H1 (cell line): ENCODE data around the gene WDFY4. TPM values are rescaled to one million over a fixed set of nuclear protein-coding genes. Genes with fewer than 3 reads are reported as not detected.

Source experiments
- CTCF ChIA-PET: fragments of 300-600 bp; sonication (Branson Sonifier 250); formaldehyde crosslinking; loops from one replicate; lab custom pipeline; 2021; ENCODE audit not compliant: partially characterized antibody; lab: Charles Lee
- POLR2A ChIA-PET: fragments of 300-600 bp; sonication (Branson Sonifier 250); formaldehyde crosslinking; loops from one replicate; lab custom pipeline; 2021; ENCODE audit warnings: inconsistent platforms; ENCODE audit not compliant: partially characterized antibody; lab: Charles Lee
- DNase-seq, 2 experiments: peaks; one replicate each; pipeline versions ENCODE4 v3.0.0 to v3.0.0-alpha.2; 2010 to 2022; ENCODE audit warnings: low spot score in 2 of 2, low read depth in 1 of 2, mixed read lengths in 1 of 2
- FAIRE-seq: peaks from 2 replicates; lab custom pipeline; 2011; peaks lifted over from hg19 to GRCh38; lab: Jason Lieb, UNC
- H2AFZ ChIP-seq: 2 replicates; pipeline ENCODE4 v1.8.1; 2012; ENCODE audit warnings: low read length, inconsistent platforms
- H2AK5ac ChIP-seq: 2 replicates; pipeline ENCODE4 v1.6.1; 2013; ENCODE audit warnings: low read depth, low read length
- H2BK120ac ChIP-seq: replicated peaks from 2 replicates; pipeline ENCODE3; 2013; ENCODE audit warnings: low read depth, low read length, inconsistent platforms
- H2BK12ac ChIP-seq: 2 replicates; pipeline ENCODE4 v1.6.1; 2013; ENCODE audit warnings: low read depth, low read length
- H2BK15ac ChIP-seq: 2 replicates; pipeline ENCODE4 v1.6.1; 2013; ENCODE audit warnings: low read length
- H2BK20ac ChIP-seq: 2 replicates; pipeline ENCODE4 v1.6.1; 2013; ENCODE audit warnings: low read length
- H2BK5ac ChIP-seq: 2 replicates; pipeline ENCODE4 v1.6.1; 2013; ENCODE audit warnings: low read depth, low read length
- H3K14ac ChIP-seq: 2 replicates; pipeline ENCODE4 v1.6.1; 2013; ENCODE audit warnings: inconsistent platforms; ENCODE audit not compliant: insufficient read length
- H3K18ac ChIP-seq: 2 replicates; pipeline ENCODE4 v1.6.1; 2013; ENCODE audit warnings: low read length; ENCODE audit errors: extremely low read depth
- H3K23ac ChIP-seq: 2 replicates; pipeline ENCODE4 v1.6.1; 2013; ENCODE audit warnings: inconsistent platforms; ENCODE audit not compliant: insufficient read length
- H3K23me2 ChIP-seq: 2 replicates; pipeline ENCODE4 v1.6.1; 2013; ENCODE audit warnings: low read depth, low read length
- H3K27ac ChIP-seq: 2 replicates; pipeline ENCODE4 v1.6.1; 2011; ENCODE audit warnings: low read depth, low read length, inconsistent platforms
- H3K27me3 ChIP-seq, 4 experiments: replicated peaks in 1 of 4; 1 replicate in 1 of 4; 2 replicates in 3 of 4; pipeline versions ENCODE4 v1.6.1 to v1.8.1; 2011 to 2013; ENCODE audit warnings: low read length in 3 of 4, mild to moderate bottlenecking in 3 of 4, inconsistent platforms in 2 of 4, mixed read lengths in 2 of 4, moderate library complexity in 1 of 4; ENCODE audit not compliant: control insufficient read depth in 3 of 4, insufficient read depth in 3 of 4; ENCODE audit errors: extremely low read depth in 1 of 4
- H3K36me3 ChIP-seq, 4 experiments: 2 replicates each; pipeline versions ENCODE4 v1.6.1 to v1.8.1; 2011 to 2013; ENCODE audit warnings: mild to moderate bottlenecking in 4 of 4, low read length in 3 of 4, moderate library complexity in 2 of 4, control low read depth in 1 of 4, inconsistent platforms in 1 of 4; ENCODE audit not compliant: insufficient read depth in 4 of 4, control insufficient read depth in 2 of 4
- H3K4ac ChIP-seq: replicated peaks from 2 replicates; pipeline ENCODE3; 2013; ENCODE audit warnings: low read length, low read depth, mixed read lengths, inconsistent platforms; ENCODE audit not compliant: insufficient read length
- H3K4me1 ChIP-seq, 4 experiments: replicated peaks in 1 of 4; 1 replicate in 1 of 4; 2 replicates in 3 of 4; pipeline versions ENCODE4 v1.6.1 to v1.8.1; 2011 to 2013; ENCODE audit warnings: low read length in 3 of 4, inconsistent platforms in 2 of 4, mixed read lengths in 1 of 4; ENCODE audit not compliant: insufficient read depth in 4 of 4, control insufficient read depth in 3 of 4
- H3K4me2 ChIP-seq, 2 experiments: 2 replicates each; pipeline versions ENCODE4 v1.6.1 to v1.8.1; 2011 to 2013; ENCODE audit warnings: low read depth in 2 of 2, low read length in 2 of 2, control low read depth in 1 of 2, inconsistent platforms in 1 of 2, mild to moderate bottlenecking in 1 of 2; ENCODE audit not compliant: insufficient read depth in 1 of 2
- H3K4me3 ChIP-seq, 4 experiments: fragments of 200-600, 300-600 bp in 1 of 4; sonication (generic), shearing (Covaris generic), sonication (Bioruptor Twin) in 1 of 4; 2 replicates each; pipeline versions ENCODE4 v1.5.1 to v1.8.1; 2011 to 2016; ENCODE audit warnings: low read length in 4 of 4, low read depth in 3 of 4, control low read depth in 2 of 4, inconsistent platforms in 2 of 4, mild to moderate bottlenecking in 2 of 4, mixed read lengths in 1 of 4, moderate library complexity in 1 of 4; ENCODE audit not compliant: insufficient read depth in 2 of 4; ENCODE audit errors: extremely low read depth in 1 of 4
- H3K56ac ChIP-seq: replicated peaks from 2 replicates; pipeline ENCODE3; 2013; ENCODE audit warnings: low read depth, mild to moderate bottlenecking, mixed read lengths, low read length, inconsistent platforms; ENCODE audit not compliant: insufficient read length
- H3K79me1 ChIP-seq: 2 replicates; pipeline ENCODE4 v1.6.1; 2013; ENCODE audit warnings: low read depth, low read length, control low read depth
- H3K79me2 ChIP-seq, 2 experiments: 2 replicates each; pipeline versions ENCODE4 v1.6.1 to v1.8.1; 2012 to 2013; ENCODE audit warnings: low read length in 2 of 2, mild to moderate bottlenecking in 2 of 2, inconsistent platforms in 1 of 2; ENCODE audit not compliant: insufficient read depth in 2 of 2, control insufficient read depth in 1 of 2
- H3K9ac ChIP-seq, 4 experiments: replicated peaks in 1 of 4; 1 replicate in 1 of 4; 2 replicates in 3 of 4; pipeline versions ENCODE4 v1.6.1 to v1.8.1; 2011 to 2013; ENCODE audit warnings: low read depth in 3 of 4, low read length in 3 of 4, control low read depth in 2 of 4, mild to moderate bottlenecking in 2 of 4, moderate library complexity in 2 of 4, inconsistent platforms in 1 of 4; ENCODE audit errors: extremely low read depth in 1 of 4
- H3K9me3 ChIP-seq, 2 experiments: 2 replicates each; pipeline versions ENCODE4 v1.6.1 to v1.8.1; 2012 to 2013; ENCODE audit warnings: mild to moderate bottlenecking in 2 of 2, moderate library complexity in 2 of 2, control low read depth in 1 of 2, inconsistent platforms in 1 of 2, low read depth in 1 of 2, low read length in 1 of 2, mixed read lengths in 1 of 2; ENCODE audit not compliant: insufficient read depth in 2 of 2
- H4K20me1 ChIP-seq, 2 experiments: replicated peaks in 1 of 2; 2 replicates each; pipeline versions ENCODE3 to v1.8.1; 2011 to 2013; ENCODE audit warnings: inconsistent platforms in 2 of 2, low read length in 2 of 2, mild to moderate bottlenecking in 1 of 2; ENCODE audit not compliant: insufficient read depth in 2 of 2, control insufficient read depth in 1 of 2
- H4K5ac ChIP-seq: 2 replicates; pipeline ENCODE4 v1.6.1; 2013; ENCODE audit warnings: low read length, low read depth, mixed read lengths, inconsistent platforms; ENCODE audit not compliant: insufficient read length
- H4K8ac ChIP-seq: 2 replicates; pipeline ENCODE4 v1.8.0; 2013; ENCODE audit warnings: mild to moderate bottlenecking, moderate library complexity, low read length, inconsistent platforms; ENCODE audit not compliant: insufficient read depth; ENCODE audit errors: extremely low read depth
- H4K91ac ChIP-seq: replicated peaks from 2 replicates; pipeline ENCODE3; 2013; ENCODE audit warnings: low read length, mixed read lengths, inconsistent platforms; ENCODE audit not compliant: insufficient read length
- BACH1 ChIP-seq: IDR thresholded peaks from 2 replicates; pipeline ENCODE4 v1.6.1; 2012; ENCODE audit warnings: low read length, improper control_type of control experiment
- CREB1 ChIP-seq: IDR thresholded peaks from 2 replicates; pipeline ENCODE4 v1.6.1; 2012; ENCODE audit warnings: inconsistent platforms
- GABPA ChIP-seq: IDR thresholded peaks from 2 replicates; pipeline ENCODE4 v1.6.1; 2011; ENCODE audit warnings: mild to moderate bottlenecking, low read length, moderate library complexity, borderline replicate concordance; ENCODE audit not compliant: insufficient read depth
- JUN ChIP-seq: IDR thresholded peaks from 2 replicates; pipeline ENCODE4 v1.6.1; 2011; ENCODE audit warnings: low read depth, mild to moderate bottlenecking, improper control_type of control experiment, low read length
- KDM4A ChIP-seq: IDR thresholded peaks from one replicate; pipeline ENCODE4 v1.7.1; 2012; ENCODE audit warnings: low read depth, mild to moderate bottlenecking, moderate library complexity, low read length, inconsistent platforms; ENCODE audit not compliant: severe bottlenecking
- POLR2A ChIP-seq, 2 experiments: IDR thresholded peaks; 1 replicate in 1 of 2; 2 replicates in 1 of 2; pipeline ENCODE4 v1.6.1; 2011; ENCODE audit warnings: low read depth in 2 of 2, low read length in 2 of 2, mild to moderate bottlenecking in 2 of 2; ENCODE audit errors: control extremely low read depth in 1 of 2
- RAD21 ChIP-seq, 2 experiments: IDR thresholded peaks in 1 of 2; conservative IDR thresholded peaks in 1 of 2; 2 replicates each; pipeline ENCODE4 v1.6.1; 2011; ENCODE audit warnings: low read depth in 2 of 2, low read length in 2 of 2, improper control_type of control experiment in 1 of 2, inconsistent platforms in 1 of 2, mild to moderate bottlenecking in 1 of 2, moderate library complexity in 1 of 2
- SIN3A ChIP-seq, 2 experiments: IDR thresholded peaks in 1 of 2; conservative IDR thresholded peaks in 1 of 2; 2 replicates each; pipeline ENCODE4 v1.6.1; 2011 to 2012; ENCODE audit warnings: low read length in 2 of 2, improper control_type of control experiment in 1 of 2, low read depth in 1 of 2, mild to moderate bottlenecking in 1 of 2
- WGBS, 2 experiments: shearing (Covaris generic) in 1 of 2; methylation state at CpG; one replicate each; pipeline versions ENCODE4 v1.1.6 to v1.1.7; 2013 to 2015; ENCODE audit warnings: low lambda C conversion rate in 2 of 2, mixed read lengths in 2 of 2, inconsistent platforms in 1 of 2, low coverage in 1 of 2, missing lambda C conversion rate in 1 of 2; ENCODE audit not compliant: insufficient replicate concordance in 2 of 2, insufficient coverage in 1 of 2, insufficient read length in 1 of 2; ENCODE audit errors: extremely low coverage in 1 of 2, missing lambda C conversion rate in 1 of 2; 5-methylcytosine and 5-hydroxymethylcytosine counted together
- polyA plus RNA-seq, 7 experiments: library from polyadenylated mRNA; depleted of rRNA in 3 of 7; stranded (reverse) in 5 of 7; unstranded in 2 of 7; fragments of >200 nt in 5 of 7; fragments of 200-250 nt in 2 of 7; gene quantifications; 1 replicate in 5 of 7; 2 replicates in 1 of 7; 4 replicates in 1 of 7; pipeline versions ENCODE4 v1.2.1 to v1.2.3, GENCODE V29; 2011 to 2013; ENCODE audit warnings: missing spikeins in 2 of 7, mixed read lengths in 2 of 7
- total RNA-seq: library from RNA; stranded (reverse); fragmentation: NEBNext Ultra II Directional; extraction: Animal tissue kit (Norgen Biotek cat#: 25700); gene quantifications from 2 replicates; pipeline ENCODE4 v1.2.1, GENCODE V29; 2021
- TF ChIP-seq, protein P1 (sequence below), 3 experiments: IDR thresholded peaks; 1 replicate in 2 of 3; 2 replicates in 1 of 3; pipeline versions ENCODE4 v1.5.1 to v1.6.1; 2011; ENCODE audit warnings: low read length in 3 of 3, mild to moderate bottlenecking in 3 of 3, inconsistent platforms in 2 of 3, low read depth in 1 of 3, moderate library complexity in 1 of 3; ENCODE audit not compliant: insufficient read depth in 1 of 3; ENCODE audit errors: control extremely low read depth in 1 of 3

Gene WDFY4
- total and polyA plus RNA-seq, 2 of the 8 experiments (the other 6 are each of a cell fraction or from before 2014, with no cell fraction given), result not detected

DNA sequence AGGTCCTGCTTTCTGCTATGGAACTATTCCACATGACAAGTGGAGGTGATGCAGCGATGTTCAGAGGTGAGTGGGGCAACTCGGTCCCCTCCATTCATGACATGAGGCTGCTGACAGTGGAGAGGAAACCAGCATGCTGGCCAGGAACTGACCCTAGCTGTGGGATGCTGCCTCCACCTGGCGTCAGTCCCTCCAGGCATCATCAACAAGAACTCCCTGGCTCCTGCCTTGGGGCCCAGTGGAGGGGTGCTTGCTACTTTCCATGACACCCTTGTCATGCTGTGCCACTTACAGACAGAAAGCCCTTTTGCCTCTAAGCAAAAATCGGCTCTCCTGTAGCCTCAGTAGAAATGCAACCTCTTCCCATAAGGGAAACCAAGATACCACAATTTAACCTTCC lies 136.4 kb downstream of the WDFY4 start:
- Histone ChIP-seq H4K5ac (no peak overlapping the region), H3K4ac (no peak overlapping the region), H3K56ac (no peak overlapping the region), H2BK120ac (no peak overlapping the region)
- DNase-seq, result no peak
- TF ChIP-seq KDM4A (no peak), GABPA (no peak), RAD21 (IDR thresholded peaks at IDR 0.05 in 1 of 2, conservative IDR thresholded peaks at IDR 0.05 in 1 of 2; ENCODE audit: low read depth in 2 of 2, low read length in 2 of 2) (no peak; a peak in 1 of 4 replicates), BACH1 (no peak), POLR2A (IDR thresholded peaks at IDR 0.05; ENCODE audit: control extremely low read depth in 1 of 2, low read depth in 2 of 2, low read length in 2 of 2) (no peak), JUN (no peak), SIN3A (conservative IDR thresholded peaks at IDR 0.05 in 1 of 2, IDR thresholded peaks at IDR 0.05 in 1 of 2; ENCODE audit: low read depth in 1 of 2, low read length in 2 of 2) (no peak), CREB1 (no peak)
- TF ChIP-seq, protein P1, sequence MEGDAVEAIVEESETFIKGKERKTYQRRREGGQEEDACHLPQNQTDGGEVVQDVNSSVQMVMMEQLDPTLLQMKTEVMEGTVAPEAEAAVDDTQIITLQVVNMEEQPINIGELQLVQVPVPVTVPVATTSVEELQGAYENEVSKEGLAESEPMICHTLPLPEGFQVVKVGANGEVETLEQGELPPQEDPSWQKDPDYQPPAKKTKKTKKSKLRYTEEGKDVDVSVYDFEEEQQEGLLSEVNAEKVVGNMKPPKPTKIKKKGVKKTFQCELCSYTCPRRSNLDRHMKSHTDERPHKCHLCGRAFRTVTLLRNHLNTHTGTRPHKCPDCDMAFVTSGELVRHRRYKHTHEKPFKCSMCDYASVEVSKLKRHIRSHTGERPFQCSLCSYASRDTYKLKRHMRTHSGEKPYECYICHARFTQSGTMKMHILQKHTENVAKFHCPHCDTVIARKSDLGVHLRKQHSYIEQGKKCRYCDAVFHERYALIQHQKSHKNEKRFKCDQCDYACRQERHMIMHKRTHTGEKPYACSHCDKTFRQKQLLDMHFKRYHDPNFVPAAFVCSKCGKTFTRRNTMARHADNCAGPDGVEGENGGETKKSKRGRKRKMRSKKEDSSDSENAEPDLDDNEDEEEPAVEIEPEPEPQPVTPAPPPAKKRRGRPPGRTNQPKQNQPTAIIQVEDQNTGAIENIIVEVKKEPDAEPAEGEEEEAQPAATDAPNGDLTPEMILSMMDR (IDR thresholded peaks at IDR 0.05; ENCODE audit: control extremely low read depth in 1 of 3, insufficient read depth in 1 of 3, low read depth in 1 of 3, low read length in 3 of 3), result 0 out of 4 replicates have a peak, but pooled peaks of 1 of the 3 experiments have one; percentile 8
- TF ChIP-seq, all 59 proteins: peak for 1
- no peak overlapping the region for H2BK15ac ChIP-seq
- no peak overlapping the region for H3K23ac ChIP-seq
- H2BK12ac ChIP-seq, result no peak overlapping the region
- H4K8ac ChIP-seq, result no peak overlapping the region
- no peak overlapping the region for H2BK5ac ChIP-seq
- H3K18ac ChIP-seq, result no peak overlapping the region
- H2AFZ ChIP-seq, result no peak overlapping the region
- ChIA-PET POLR2A (no interaction called here), CTCF (no interaction called here)
- H2AK5ac ChIP-seq, result no peak overlapping the region
- H3K4me2 ChIP-seq, result no peak overlapping the region
- no peak for FAIRE-seq
- H3K4me1 ChIP-seq, result no peaks in the 10 kb centered on the region
- no peaks in the 10 kb centered on the region for H3K27me3 ChIP-seq
- H3K23me2 ChIP-seq, result no peaks in the 10 kb centered on the region
- no peaks in the 10 kb centered on the region for H3K79me1 ChIP-seq
- H3K14ac ChIP-seq, result no peak overlapping the region
- 98% methylated on average over 4 of the region's 4 CpGs; no CpG with 5 or more reads in 1 of the 2 experiments for WGBS, 2 experiments
- H3K27ac ChIP-seq, result no peak overlapping the region
- H2BK20ac ChIP-seq, result no peak overlapping the region
- no peak overlapping the region for H4K91ac ChIP-seq
- no peaks in the 10 kb centered on the region for H3K36me3 ChIP-seq
- no peaks in the 10 kb centered on the region for H4K20me1 ChIP-seq
- H3K9me3 ChIP-seq, result no peaks in the 10 kb centered on the region
- no peak overlapping the region for H3K9ac ChIP-seq
- H3K79me2 ChIP-seq, result no peaks in the 10 kb centered on the region
- no peak overlapping the region for H3K4me3 ChIP-seq
